Mammary epithelial cell (primary cell): ENCODE data around the gene RSL24D1.

Experiments used
- EZH2 ChIP-seq: IDR thresholded peaks from 2 replicates; pipeline ENCODE4 v1.6.1; 2012; ENCODE audit warnings: low read length, inconsistent platforms, borderline replicate concordance
- TF ChIP-seq, protein P1 (sequence below), 2 donors: IDR thresholded peaks in 1 of 2; conservative IDR thresholded peaks in 1 of 2; 2 replicates each; pipeline ENCODE4 v1.5.1; 2011 to 2012; ENCODE audit warnings: inconsistent platforms in 2 of 2, low read length in 2 of 2, mild to moderate bottlenecking in 2 of 2, control low read depth in 1 of 2, low read depth in 1 of 2; ENCODE audit not compliant: insufficient read depth in 1 of 2; ENCODE audit errors: extremely low read depth in 1 of 2

- TF ChIP-seq, protein P1, sequence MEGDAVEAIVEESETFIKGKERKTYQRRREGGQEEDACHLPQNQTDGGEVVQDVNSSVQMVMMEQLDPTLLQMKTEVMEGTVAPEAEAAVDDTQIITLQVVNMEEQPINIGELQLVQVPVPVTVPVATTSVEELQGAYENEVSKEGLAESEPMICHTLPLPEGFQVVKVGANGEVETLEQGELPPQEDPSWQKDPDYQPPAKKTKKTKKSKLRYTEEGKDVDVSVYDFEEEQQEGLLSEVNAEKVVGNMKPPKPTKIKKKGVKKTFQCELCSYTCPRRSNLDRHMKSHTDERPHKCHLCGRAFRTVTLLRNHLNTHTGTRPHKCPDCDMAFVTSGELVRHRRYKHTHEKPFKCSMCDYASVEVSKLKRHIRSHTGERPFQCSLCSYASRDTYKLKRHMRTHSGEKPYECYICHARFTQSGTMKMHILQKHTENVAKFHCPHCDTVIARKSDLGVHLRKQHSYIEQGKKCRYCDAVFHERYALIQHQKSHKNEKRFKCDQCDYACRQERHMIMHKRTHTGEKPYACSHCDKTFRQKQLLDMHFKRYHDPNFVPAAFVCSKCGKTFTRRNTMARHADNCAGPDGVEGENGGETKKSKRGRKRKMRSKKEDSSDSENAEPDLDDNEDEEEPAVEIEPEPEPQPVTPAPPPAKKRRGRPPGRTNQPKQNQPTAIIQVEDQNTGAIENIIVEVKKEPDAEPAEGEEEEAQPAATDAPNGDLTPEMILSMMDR (conservative IDR thresholded peaks at IDR 0.05 in 1 of 2, IDR thresholded peaks at IDR 0.05 in 1 of 2; ENCODE audit: extremely low read depth in 1 of 2, insufficient read depth in 1 of 2, low read depth in 1 of 2, low read length in 2 of 2), result no peak
- TF ChIP-seq EZH2, result no peak
Measured at GRCh38 chr15:55230051-55230670, 33.4 kb upstream of the RSL24D1 start.
